Measurements from ENCODE around the gene ZNF784.

GRCh38 chr19:55590617-55591016, 33.7 kb downstream of the ZNF784 start:
- TF ChIP-seq EP300 (IDR thresholded peaks at IDR 0.05; ENCODE audit: borderline replicate concordance), result no peak
- TF ChIP-seq ZBTB7A (IDR thresholded peaks at IDR 0.05; ENCODE audit: low read depth), result no peak
- no peak for TF ChIP-seq RAD21 (IDR thresholded peaks at IDR 0.05; ENCODE audit: low read depth)

Data from Ishikawa (cell line).